Keratinocyte (primary cell): ENCODE measurements around the gene SLC2A9. TPM values are rescaled to one million over a fixed set of nuclear protein-coding genes. Genes with fewer than 3 reads are reported as not detected.

Source experiments
- DNase-seq: peaks from one replicate; pipeline ENCODE4 v3.0.0-alpha.2; 2011; ENCODE audit warnings: low read depth, missing footprints, low spot score
- FAIRE-seq: peaks from 2 replicates; lab custom pipeline; 2011; peaks lifted over from hg19 to GRCh38; lab: Jason Lieb, UNC
- H2AFZ ChIP-seq: 2 replicates; pipeline ENCODE4 v1.6.0; 2012; ENCODE audit warnings: low read length, control low read depth, inconsistent platforms; ENCODE audit not compliant: control insufficient read depth
- H3K27ac ChIP-seq: 2 replicates; pipeline ENCODE4 v1.5.1; 2011; ENCODE audit warnings: low read length; ENCODE audit not compliant: control insufficient read depth, insufficient read depth
- H3K27me3 ChIP-seq: 3 replicates; pipeline ENCODE4 v1.6.0; 2011; ENCODE audit warnings: low read length; ENCODE audit not compliant: control insufficient read depth, insufficient read depth; ENCODE audit errors: extremely low read depth
- H3K36me3 ChIP-seq, 2 experiments: 2 replicates in 1 of 2; 3 replicates in 1 of 2; pipeline ENCODE4 v1.5.1; 2011; ENCODE audit warnings: low read length in 2 of 2, mild to moderate bottlenecking in 1 of 2; ENCODE audit not compliant: control insufficient read depth in 2 of 2, insufficient read depth in 2 of 2; ENCODE audit errors: extremely low read depth in 1 of 2
- H3K4me1 ChIP-seq: 3 replicates; pipeline ENCODE4 v1.5.1; 2011; ENCODE audit warnings: low read length; ENCODE audit not compliant: control insufficient read depth, insufficient read depth; ENCODE audit errors: extremely low read depth
- H3K4me2 ChIP-seq: 3 replicates; pipeline ENCODE4 v1.6.0; 2011; ENCODE audit warnings: low read depth, low read length; ENCODE audit not compliant: control insufficient read depth, insufficient read depth; ENCODE audit errors: extremely low read depth
- H3K4me3 ChIP-seq, 3 experiments: fragments of 200-600 bp in 1 of 3; sonication (generic) in 1 of 3; 2 replicates in 2 of 3; 3 replicates in 1 of 3; pipeline ENCODE4 v1.5.1; 2011 to 2016; ENCODE audit warnings: low read length in 3 of 3, mild to moderate bottlenecking in 3 of 3, control low read depth in 2 of 3, inconsistent platforms in 1 of 3, low read depth in 1 of 3, mixed read lengths in 1 of 3, mixed run types in 1 of 3, moderate library complexity in 1 of 3; ENCODE audit not compliant: control insufficient read depth in 2 of 3, insufficient read depth in 2 of 3; ENCODE audit errors: extremely low read depth in 1 of 3
- H3K79me2 ChIP-seq: 2 replicates; pipeline ENCODE4 v1.6.0; 2012; ENCODE audit warnings: low read length; ENCODE audit not compliant: control insufficient read depth, insufficient read depth
- H3K9ac ChIP-seq: 3 replicates; pipeline ENCODE4 v1.6.0; 2011; ENCODE audit warnings: low read length; ENCODE audit not compliant: control insufficient read depth, insufficient read depth; ENCODE audit errors: extremely low read depth
- H3K9me1 ChIP-seq: 3 replicates; pipeline ENCODE4 v1.6.0; 2011; ENCODE audit warnings: low read length; ENCODE audit not compliant: control insufficient read depth, insufficient read depth; ENCODE audit errors: extremely low read depth
- H3K9me3 ChIP-seq: 2 replicates; pipeline ENCODE4 v1.5.1; 2012; ENCODE audit warnings: low read depth, low read length; ENCODE audit not compliant: control insufficient read depth
- H4K20me1 ChIP-seq: 3 replicates; pipeline ENCODE4 v1.6.0; 2011; ENCODE audit warnings: low read length; ENCODE audit not compliant: control insufficient read depth, insufficient read depth; ENCODE audit errors: extremely low read depth
- EZH2 ChIP-seq: IDR thresholded peaks from one replicate; pipeline ENCODE4 v1.6.1; 2012; ENCODE audit warnings: inconsistent platforms, mild to moderate bottlenecking, low read length, moderate library complexity
- dilution Hi-C: fragments of 300-500 bp; cut with MboI; formaldehyde crosslinking; loops from one replicate; pipeline ENCODE4 v1.7.0; 2020; ENCODE audit warnings: low sequenced_read_pairs; ENCODE audit not compliant: extremely low pct_ligation_motif_present
- polyA plus RNA-seq, 5 experiments: library from polyadenylated mRNA; depleted of rRNA in 3 of 5; stranded (reverse) in 3 of 5; stranded (forward) in 1 of 5; unstranded in 1 of 5; fragments of >200 nt; gene quantifications; 1 replicate in 1 of 5; 2 replicates in 3 of 5; 3 replicates in 1 of 5; pipeline versions ENCODE4 v1.2.1 to v1.2.3, GENCODE V29; 2011 to 2012; ENCODE audit warnings: missing spikeins in 2 of 5, low read depth in 1 of 5, low replicate concordance in 1 of 5
- TF ChIP-seq, protein P1 (sequence below), 3 experiments: IDR thresholded peaks in 1 of 3; conservative IDR thresholded peaks in 1 of 3; optimal IDR thresholded peaks in 1 of 3; 2 replicates in 2 of 3; 3 replicates in 1 of 3; pipeline versions ENCODE3 to v1.5.1; 2011; ENCODE audit warnings: low read length in 3 of 3, mild to moderate bottlenecking in 3 of 3, moderate library complexity in 2 of 3, control low read depth in 1 of 3, inconsistent platforms in 1 of 3; ENCODE audit not compliant: insufficient read depth in 2 of 3; ENCODE audit errors: extremely low read depth in 1 of 3

SLC2A9 gene
- polyA plus RNA-seq, 1 donor (not counting 4 experiments of a cell fraction or from before 2014, with no cell fraction given): 37.3 TPM

DNA sequence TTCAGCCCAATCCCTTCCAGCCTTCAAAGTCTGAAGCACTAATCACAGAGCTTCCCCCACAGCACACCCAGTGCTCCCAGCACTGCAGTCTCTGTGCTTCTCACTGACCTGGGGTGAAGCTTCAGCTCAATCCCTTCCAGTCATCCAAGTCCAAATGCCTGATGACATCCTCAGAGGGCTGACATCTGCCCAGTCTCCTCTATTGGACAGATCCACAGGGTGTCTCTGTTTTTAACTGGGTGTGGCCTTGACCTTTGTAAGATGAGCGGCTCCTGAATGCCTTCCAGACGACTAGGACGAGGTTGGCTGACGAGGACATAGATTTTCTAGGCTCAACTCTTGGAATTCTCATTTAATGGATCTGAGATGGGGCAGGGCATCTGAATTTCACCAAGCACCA lies 7.6 kb upstream of the SLC2A9 start:
- no peak overlapping the region for H3K4me2 ChIP-seq
- no peak for FAIRE-seq

DNA sequence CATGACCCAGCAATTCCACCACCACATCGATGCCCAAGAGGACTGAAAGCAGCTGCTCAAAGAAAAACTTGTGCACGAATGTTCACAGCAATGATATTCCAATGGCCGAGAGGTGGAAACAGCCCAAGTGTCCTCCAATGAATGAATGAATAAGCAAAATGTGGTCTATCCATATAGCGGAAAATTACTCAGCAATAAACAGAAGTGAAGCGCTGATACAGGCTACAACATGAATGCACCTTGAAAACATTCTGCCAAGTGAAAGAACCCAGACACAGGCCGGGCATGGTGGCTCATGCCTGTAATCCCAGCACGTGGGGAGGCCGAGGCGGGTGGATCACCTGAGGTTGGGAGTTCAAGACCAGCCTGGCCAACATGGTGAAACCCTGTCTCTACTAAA lies 5.2 kb upstream of the SLC2A9 start:
- Histone ChIP-seq H4K20me1 (no peaks in the 10 kb centered on the region), H3K27me3 (no peaks in the 10 kb centered on the region), H3K36me3 (no peaks in the 10 kb centered on the region), H3K9me3 (no peaks in the 10 kb centered on the region), H3K9me1 (no peaks in the 10 kb centered on the region), H3K4me3 (no peak overlapping the region), H3K9ac (no peak overlapping the region), H3K4me1 (peaks cover 42% of the 10 kb centered on the region), H3K79me2 (no peaks in the 10 kb centered on the region), H3K27ac (no peak overlapping the region), H2AFZ (no peak overlapping the region), H3K4me2 (no peak overlapping the region)
- no peak for FAIRE-seq
- dilution Hi-C loops: no loop called here
- DNase-seq: no peak
- no peak for TF ChIP-seq EZH2
- TF ChIP-seq, protein P1, sequence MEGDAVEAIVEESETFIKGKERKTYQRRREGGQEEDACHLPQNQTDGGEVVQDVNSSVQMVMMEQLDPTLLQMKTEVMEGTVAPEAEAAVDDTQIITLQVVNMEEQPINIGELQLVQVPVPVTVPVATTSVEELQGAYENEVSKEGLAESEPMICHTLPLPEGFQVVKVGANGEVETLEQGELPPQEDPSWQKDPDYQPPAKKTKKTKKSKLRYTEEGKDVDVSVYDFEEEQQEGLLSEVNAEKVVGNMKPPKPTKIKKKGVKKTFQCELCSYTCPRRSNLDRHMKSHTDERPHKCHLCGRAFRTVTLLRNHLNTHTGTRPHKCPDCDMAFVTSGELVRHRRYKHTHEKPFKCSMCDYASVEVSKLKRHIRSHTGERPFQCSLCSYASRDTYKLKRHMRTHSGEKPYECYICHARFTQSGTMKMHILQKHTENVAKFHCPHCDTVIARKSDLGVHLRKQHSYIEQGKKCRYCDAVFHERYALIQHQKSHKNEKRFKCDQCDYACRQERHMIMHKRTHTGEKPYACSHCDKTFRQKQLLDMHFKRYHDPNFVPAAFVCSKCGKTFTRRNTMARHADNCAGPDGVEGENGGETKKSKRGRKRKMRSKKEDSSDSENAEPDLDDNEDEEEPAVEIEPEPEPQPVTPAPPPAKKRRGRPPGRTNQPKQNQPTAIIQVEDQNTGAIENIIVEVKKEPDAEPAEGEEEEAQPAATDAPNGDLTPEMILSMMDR (optimal IDR thresholded peaks at IDR 0.05 in 1 of 3, IDR thresholded peaks at IDR 0.05 in 1 of 3, conservative IDR thresholded peaks at IDR 0.05 in 1 of 3; ENCODE audit: extremely low read depth in 1 of 3, insufficient read depth in 2 of 3, low read length in 3 of 3): no peak

More for the DNA sequence above, 7.6 kb upstream of the SLC2A9 start:
- H3K27ac ChIP-seq: no peak overlapping the region
- H3K4me3 ChIP-seq: no peak overlapping the region
- H3K4me1 ChIP-seq: peaks cover 34% of the 10 kb centered on the region
- no peaks in the 10 kb centered on the region for H3K36me3 ChIP-seq
- no peak overlapping the region for H3K9ac ChIP-seq
- no peaks in the 10 kb centered on the region for H3K9me1 ChIP-seq
- no peak overlapping the region for H2AFZ ChIP-seq
- no peak for DNase-seq
- H4K20me1 ChIP-seq: no peaks in the 10 kb centered on the region
- no peak for TF ChIP-seq EZH2
- TF ChIP-seq, protein P1 (optimal IDR thresholded peaks at IDR 0.05 in 1 of 3, IDR thresholded peaks at IDR 0.05 in 1 of 3, conservative IDR thresholded peaks at IDR 0.05 in 1 of 3; ENCODE audit: extremely low read depth in 1 of 3, insufficient read depth in 2 of 3, low read length in 3 of 3): no peak
- no peaks in the 10 kb centered on the region for H3K79me2 ChIP-seq
- no peaks in the 10 kb centered on the region for H3K9me3 ChIP-seq
- H3K27me3 ChIP-seq: no peaks in the 10 kb centered on the region
- dilution Hi-C loops: no loop called here
